CD14-positive monocyte (primary cell): Measurements from ENCODE around the gene BBS9. TPM values are rescaled to one million over a fixed set of nuclear protein-coding genes. Genes with fewer than 3 reads are reported as not detected.
A peak's percentile ranks its signal among the peaks of the same experiment; 100 is the strongest.

Experiments used
- DNase-seq, 3 donors: peaks; one replicate each; pipeline ENCODE4 v3.0.0-alpha.2; 2011 to 2022
- H2AFZ ChIP-seq: 2 replicates; pipeline ENCODE4 v1.6.0; 2012; ENCODE audit warnings: mild to moderate bottlenecking, low read depth, low read length, inconsistent platforms; ENCODE audit not compliant: insufficient read depth, poor library complexity, severe bottlenecking
- H3K27ac ChIP-seq, 2 donors: 1 replicate in 1 of 2; 2 replicates in 1 of 2; pipeline ENCODE4 v1.5.1; 2012 to 2013; ENCODE audit warnings: low read length in 2 of 2, control low read depth in 1 of 2, inconsistent platforms in 1 of 2, low read depth in 1 of 2, mild to moderate bottlenecking in 1 of 2
- H3K27me3 ChIP-seq, 2 donors: one replicate each; pipeline versions ENCODE4 v1.6.0 to v1.6.1; 2011 to 2013; ENCODE audit warnings: low read length in 2 of 2; ENCODE audit not compliant: control insufficient read depth in 2 of 2, insufficient read depth in 2 of 2
- H3K36me3 ChIP-seq, 2 donors: replicated peaks in 1 of 2; 1 replicate in 1 of 2; 2 replicates in 1 of 2; pipeline versions ENCODE4 v1.5.1 to v1.6.1; 2012 to 2013; ENCODE audit warnings: low read length in 2 of 2, control low read depth in 1 of 2, inconsistent platforms in 1 of 2, mild to moderate bottlenecking in 1 of 2; ENCODE audit not compliant: insufficient read depth in 2 of 2, control insufficient read depth in 1 of 2
- H3K4me1 ChIP-seq, 2 donors: 1 replicate in 1 of 2; 2 replicates in 1 of 2; pipeline versions ENCODE4 v1.5.1 to v1.6.1; 2012 to 2013; ENCODE audit warnings: low read length in 2 of 2, control low read depth in 1 of 2, inconsistent platforms in 1 of 2, mild to moderate bottlenecking in 1 of 2, moderate library complexity in 1 of 2; ENCODE audit not compliant: insufficient read depth in 2 of 2, control insufficient read depth in 1 of 2
- H3K4me2 ChIP-seq: replicated peaks from 2 replicates; pipeline ENCODE3; 2012; ENCODE audit warnings: low read length, moderate library complexity, mild to moderate bottlenecking; ENCODE audit not compliant: poor library complexity, severe bottlenecking; ENCODE audit errors: extremely low read depth
- H3K4me3 ChIP-seq, 3 experiments: fragments of 200-600 bp in 1 of 3; sonication (generic) in 1 of 3; replicated peaks in 1 of 3; 1 replicate in 2 of 3; 2 replicates in 1 of 3; pipeline ENCODE4 v1.5.1; 2011 to 2013; ENCODE audit warnings: low read length in 3 of 3, mild to moderate bottlenecking in 3 of 3, control low read depth in 2 of 3, low read depth in 2 of 3, inconsistent platforms in 1 of 3, moderate library complexity in 1 of 3
- H3K79me2 ChIP-seq: 2 replicates; pipeline ENCODE4 v1.6.0; 2012; ENCODE audit warnings: mild to moderate bottlenecking, control low read depth, inconsistent platforms, low read length, moderate library complexity; ENCODE audit not compliant: insufficient read depth
- H3K9ac ChIP-seq: 2 replicates; pipeline ENCODE4 v1.6.0; 2017; ENCODE audit warnings: low read length, mild to moderate bottlenecking; ENCODE audit not compliant: insufficient read depth, poor library complexity, severe bottlenecking
- H3K9me3 ChIP-seq, 2 donors: replicated peaks in 1 of 2; 1 replicate in 1 of 2; 2 replicates in 1 of 2; pipeline versions ENCODE4 v1.5.1 to v1.6.1; 2012 to 2013; ENCODE audit warnings: low read length in 2 of 2, control low read depth in 1 of 2; ENCODE audit not compliant: control insufficient read depth in 1 of 2, insufficient read depth in 1 of 2
- H4K20me1 ChIP-seq: 2 replicates; pipeline ENCODE4 v1.6.0; 2012; ENCODE audit warnings: mild to moderate bottlenecking, low read length, control low read depth, moderate library complexity; ENCODE audit not compliant: insufficient read depth
- H3K27ac Mint-ChIP-seq, 7 donors: one replicate each; pipeline ENCODE4 v1.8.0; 2020; ENCODE audit warnings: mild to moderate bottlenecking in 7 of 7, mixed read lengths in 7 of 7, moderate library complexity in 6 of 7, inconsistent platforms in 2 of 7
- H3K27me3 Mint-ChIP-seq, 3 donors: one replicate each; pipeline ENCODE4 v1.8.0; 2021 to 2022; ENCODE audit warnings: low read depth in 3 of 3, mild to moderate bottlenecking in 3 of 3, mixed read lengths in 3 of 3, moderate library complexity in 3 of 3, inconsistent platforms in 1 of 3
- H3K36me3 Mint-ChIP-seq, 2 donors: one replicate each; pipeline ENCODE4 v1.8.0; 2020; ENCODE audit warnings: mixed read lengths in 2 of 2, inconsistent platforms in 1 of 2, mild to moderate bottlenecking in 1 of 2
- H3K4me1 Mint-ChIP-seq: one replicate; pipeline ENCODE4 v1.8.0; 2020; ENCODE audit warnings: mild to moderate bottlenecking, mixed read lengths
- H3K4me3 Mint-ChIP-seq, 2 donors: one replicate each; pipeline ENCODE4 v1.8.0; 2020; ENCODE audit warnings: mild to moderate bottlenecking in 2 of 2, mixed read lengths in 2 of 2, moderate library complexity in 1 of 2
- H3K9me3 Mint-ChIP-seq, 7 donors: one replicate each; pipeline ENCODE4 v1.8.0; 2020 to 2022; ENCODE audit warnings: mixed read lengths in 7 of 7, mild to moderate bottlenecking in 6 of 7, moderate library complexity in 6 of 7, inconsistent platforms in 2 of 7
- WGBS: methylation state at CpG from one replicate; pipeline ENCODE4 v1.1.5; 2013; ENCODE audit warnings: missing lambda C conversion rate; ENCODE audit not compliant: insufficient coverage; 5-methylcytosine and 5-hydroxymethylcytosine counted together
- intact Hi-C, 2 donors: fragments of 100-400 bp; cut with micrococcal nuclease; formaldehyde crosslinking; loops; one replicate each; pipeline versions ENCODE4 v1.15.0 to v1.15.1; 2023
- polyA plus RNA-seq, 3 donors: library from polyadenylated mRNA; depleted of rRNA in 1 of 3; unstranded in 2 of 3; stranded (reverse) in 1 of 3; fragments of 300-500 nt in 2 of 3; fragments of >200 nt in 1 of 3; fragmentation: Illumina TruSeq in 2 of 3; gene quantifications; 1 replicate in 2 of 3; 2 replicates in 1 of 3; pipeline ENCODE4 v1.2.3, GENCODE V29; 2012 to 2021
- TF ChIP-seq, protein P1 (sequence below): fragments of 200-600 bp; IDR thresholded peaks from one replicate; pipeline ENCODE4 v1.8.0; 2022; ENCODE audit warnings: antibody characterized with exemption, mild to moderate bottlenecking

Gene BBS9
- polyA plus RNA-seq, 3 donors, result 4.9 to 7.5 (median 6.8) TPM

DNA sequence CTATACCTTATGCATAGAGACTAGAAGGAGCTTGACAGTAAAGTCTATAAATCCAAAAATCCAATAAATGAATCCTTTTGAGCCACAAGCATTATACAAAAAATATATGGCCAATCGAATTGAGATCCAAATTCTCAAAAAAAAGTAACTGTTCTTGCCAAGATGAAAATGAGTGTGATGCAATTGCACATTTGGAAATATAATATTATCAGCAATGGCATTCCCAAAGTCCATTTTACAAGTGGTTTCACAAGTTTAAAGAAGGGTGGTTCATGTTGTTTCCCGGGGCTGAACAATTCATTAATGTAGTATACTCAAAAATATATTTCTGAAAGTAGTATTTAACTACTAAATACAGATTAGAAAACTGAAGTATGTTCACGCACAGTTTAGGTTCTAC is 27.5 kb upstream of the BBS9 start:
- no peak overlapping the region for H3K4me3 Mint-ChIP-seq
- H3K4me3 ChIP-seq, result no peak overlapping the region

DNA sequence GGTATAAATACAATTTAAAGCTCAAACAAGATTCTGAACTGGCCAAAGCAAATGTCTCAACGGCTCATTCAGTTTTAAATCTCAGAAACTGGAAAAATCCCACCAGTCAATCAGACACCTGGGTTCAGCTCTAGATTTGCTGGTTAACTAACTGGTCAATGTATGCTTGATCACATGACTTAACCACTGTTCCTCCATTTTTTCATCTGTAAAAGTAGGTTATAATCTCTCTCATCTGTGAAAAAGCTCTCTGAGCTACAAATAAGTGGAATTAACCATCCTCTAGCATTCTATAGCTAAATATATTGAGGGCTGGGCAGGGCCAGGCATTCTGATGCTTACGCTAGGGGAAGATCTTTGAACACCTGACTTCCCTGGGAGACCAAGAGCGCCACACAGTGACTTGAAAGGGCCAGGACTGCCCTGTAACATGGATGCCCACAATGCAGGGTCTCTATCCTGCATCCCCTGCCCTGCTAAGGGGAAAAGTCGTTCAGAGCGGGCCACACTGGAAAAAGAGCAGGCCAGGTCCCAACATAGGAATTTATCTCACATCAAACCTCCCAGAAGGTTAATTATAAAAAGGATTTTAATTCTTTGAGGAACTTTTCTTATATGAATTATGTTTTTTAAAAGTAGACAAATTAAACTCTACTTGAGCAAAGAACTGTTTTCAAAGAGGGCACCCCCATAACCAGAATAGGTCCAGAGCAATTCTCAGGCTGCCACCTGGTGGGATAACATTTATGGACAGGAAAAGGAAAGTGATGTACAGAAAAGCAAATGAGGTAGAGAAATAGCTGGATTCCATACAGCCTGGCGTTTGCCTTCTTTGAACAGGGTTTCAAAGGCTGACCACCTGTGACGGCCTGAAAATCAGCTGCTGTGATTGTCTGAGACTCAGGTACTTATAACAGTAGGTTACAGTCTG is 22.0 kb upstream of the BBS9 start:
- Mint-ChIP-seq H3K4me3 (peak overlapping the region in 1 of 2 donors; percentile 55), H3K4me1 (peaks cover 27% of the 10 kb centered on the region), H3K27me3 (peaks cover 12 to 17% (median 17%) of the 10 kb centered on the region in 3 donors), H3K36me3 (peaks cover 14 to 21% of the 10 kb centered on the region in 2 donors), H3K27ac (no peak overlapping the region), H3K9me3 (no peaks in the 10 kb centered on the region)
- Histone ChIP-seq H3K4me2 (peak overlapping the region; percentile 91), H2AFZ (no peak overlapping the region), H3K36me3 (peaks cover 11 to 14% of the 10 kb centered on the region in 2 donors), H3K9me3 (no peaks in the 10 kb centered on the region), H3K9ac (no peak overlapping the region), H3K27ac (no peak overlapping the region), H4K20me1 (peaks cover 54% of the 10 kb centered on the region), H3K79me2 (peaks cover 59% of the 10 kb centered on the region), H3K4me1 (peaks cover 22 to 30% of the 10 kb centered on the region in 2 donors), H3K4me3 (peak overlapping the region in 1 of 3 experiments; percentile 88), H3K27me3 (peaks cover 7 to 8% of the 10 kb centered on the region in 2 donors)
- DNase-seq, result peak in 2 of 3 donors; percentile 11 to 12
- intact Hi-C loops, result loop anchor here in 1 of 2 donors (5.0 kb wide), 1 partner anchor 45 kb away; the partner anchor contains the start of gene NT5C3A
- 62% methylated on average over 2 of the region's 7 CpGs for WGBS
- TF ChIP-seq, protein P1, sequence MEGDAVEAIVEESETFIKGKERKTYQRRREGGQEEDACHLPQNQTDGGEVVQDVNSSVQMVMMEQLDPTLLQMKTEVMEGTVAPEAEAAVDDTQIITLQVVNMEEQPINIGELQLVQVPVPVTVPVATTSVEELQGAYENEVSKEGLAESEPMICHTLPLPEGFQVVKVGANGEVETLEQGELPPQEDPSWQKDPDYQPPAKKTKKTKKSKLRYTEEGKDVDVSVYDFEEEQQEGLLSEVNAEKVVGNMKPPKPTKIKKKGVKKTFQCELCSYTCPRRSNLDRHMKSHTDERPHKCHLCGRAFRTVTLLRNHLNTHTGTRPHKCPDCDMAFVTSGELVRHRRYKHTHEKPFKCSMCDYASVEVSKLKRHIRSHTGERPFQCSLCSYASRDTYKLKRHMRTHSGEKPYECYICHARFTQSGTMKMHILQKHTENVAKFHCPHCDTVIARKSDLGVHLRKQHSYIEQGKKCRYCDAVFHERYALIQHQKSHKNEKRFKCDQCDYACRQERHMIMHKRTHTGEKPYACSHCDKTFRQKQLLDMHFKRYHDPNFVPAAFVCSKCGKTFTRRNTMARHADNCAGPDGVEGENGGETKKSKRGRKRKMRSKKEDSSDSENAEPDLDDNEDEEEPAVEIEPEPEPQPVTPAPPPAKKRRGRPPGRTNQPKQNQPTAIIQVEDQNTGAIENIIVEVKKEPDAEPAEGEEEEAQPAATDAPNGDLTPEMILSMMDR, result peak; percentile 7

More for the DNA sequence above, 27.5 kb upstream of the BBS9 start:
- H3K27ac Mint-ChIP-seq, result no peak overlapping the region
- H3K9me3 Mint-ChIP-seq, result no peaks in the 10 kb centered on the region
- no peak for DNase-seq
- H3K36me3 ChIP-seq, result peaks cover 50 to 67% of the 10 kb centered on the region in 2 donors
- H3K4me2 ChIP-seq, result no peak overlapping the region
- WGBS, result no CpG with 5 or more reads among the region's 3 CpGs
- no peak overlapping the region for H3K27ac ChIP-seq
- H4K20me1 ChIP-seq, result peaks cover 49% of the 10 kb centered on the region
- peaks cover 2% of the 10 kb centered on the region for H3K4me1 Mint-ChIP-seq
- H3K36me3 Mint-ChIP-seq, result peaks cover 61 to 70% of the 10 kb centered on the region in 2 donors
- peaks cover 39% of the 10 kb centered on the region for H3K79me2 ChIP-seq
- H3K4me1 ChIP-seq, result no peaks in the 10 kb centered on the region
- no peaks in the 10 kb centered on the region for H3K9me3 ChIP-seq
- intact Hi-C loops, result no loop called here
- no peaks in the 10 kb centered on the region for H3K27me3 Mint-ChIP-seq
- H3K27me3 ChIP-seq, result no peaks in the 10 kb centered on the region
- H3K9ac ChIP-seq, result no peak overlapping the region
- TF ChIP-seq, protein P1, result no peak
- no peak overlapping the region for H2AFZ ChIP-seq
